SJSA1 (cell line): ENCODE measurements around the gene THBS2. TPM values are rescaled to one million over a fixed set of nuclear protein-coding genes. Genes with fewer than 3 reads are reported as not detected.

Experiments
- DNase-seq, 2 experiments: peaks; one replicate each; pipeline ENCODE4 v3.0.0-alpha.2; 2015 to 2020; ENCODE audit warnings: low spot score in 2 of 2, low read depth in 1 of 2
- H3K27ac ChIP-seq: fragments of 250-450 bp; sonication (Bioruptor Pico); 2 replicates; pipeline ENCODE4 v1.5.1; 2020; ENCODE audit warnings: mild to moderate bottlenecking, moderate library complexity
- H3K27me3 ChIP-seq: fragments of 250-450 bp; sonication (Bioruptor Pico); replicated peaks from 2 replicates; pipeline ENCODE4 v1.5.1; 2020; ENCODE audit warnings: mild to moderate bottlenecking, moderate library complexity
- H3K36me3 ChIP-seq: fragments of 250-450 bp; sonication (Bioruptor Pico); 2 replicates; pipeline ENCODE4 v1.5.1; 2020; ENCODE audit warnings: mild to moderate bottlenecking
- H3K4me1 ChIP-seq: fragments of 250-450 bp; sonication (Bioruptor Pico); replicated peaks from 2 replicates; pipeline ENCODE4 v1.6.1; 2021; ENCODE audit warnings: mild to moderate bottlenecking
- H3K4me3 ChIP-seq: fragments of 250-450 bp; sonication (Bioruptor Pico); 2 replicates; pipeline ENCODE4 v1.5.1; 2020; ENCODE audit warnings: mild to moderate bottlenecking
- H3K9me3 ChIP-seq: fragments of 250-450 bp; sonication (Bioruptor Pico); replicated peaks from 2 replicates; pipeline ENCODE4 v1.5.1; 2020; ENCODE audit warnings: mild to moderate bottlenecking
- total RNA-seq: library from RNA; depleted of rRNA; stranded (reverse); fragments of >200 nt; shearing (Covaris generic); gene quantifications from 2 replicates; pipeline ENCODE4 v1.2.3, GENCODE V29; 2014

The THBS2 gene
- total RNA-seq, 1 experiment from 2014 or later: not detected

GRCh38 chr6:169229615-169230321 lies 23.9 kb downstream of the THBS2 start:
- H3K27ac ChIP-seq: no peak overlapping the region
- DNase-seq: no peak
- 0 out of 2 replicates have a peak, but pooled peaks cover 2% of the 10 kb centered on the region for H3K9me3 ChIP-seq
- H3K4me3 ChIP-seq: no peak overlapping the region
- no peaks in the 10 kb centered on the region for H3K36me3 ChIP-seq
- H3K4me1 ChIP-seq: no peaks in the 10 kb centered on the region
- H3K27me3 ChIP-seq: no peaks in the 10 kb centered on the region

GRCh38 chr6:169227116-169227515 lies 26.5 kb downstream of the THBS2 start:
- H3K27me3 ChIP-seq: no peaks in the 10 kb centered on the region
- H3K4me1 ChIP-seq: 0 out of 2 replicates have a peak, but pooled peaks cover 2% of the 10 kb centered on the region
- H3K4me3 ChIP-seq: no peak overlapping the region
- no peak overlapping the region for H3K27ac ChIP-seq
- no peaks in the 10 kb centered on the region for H3K36me3 ChIP-seq
- 0 out of 2 replicates have a peak, but pooled peaks cover 2% of the 10 kb centered on the region for H3K9me3 ChIP-seq
- no peak for DNase-seq

DNA sequence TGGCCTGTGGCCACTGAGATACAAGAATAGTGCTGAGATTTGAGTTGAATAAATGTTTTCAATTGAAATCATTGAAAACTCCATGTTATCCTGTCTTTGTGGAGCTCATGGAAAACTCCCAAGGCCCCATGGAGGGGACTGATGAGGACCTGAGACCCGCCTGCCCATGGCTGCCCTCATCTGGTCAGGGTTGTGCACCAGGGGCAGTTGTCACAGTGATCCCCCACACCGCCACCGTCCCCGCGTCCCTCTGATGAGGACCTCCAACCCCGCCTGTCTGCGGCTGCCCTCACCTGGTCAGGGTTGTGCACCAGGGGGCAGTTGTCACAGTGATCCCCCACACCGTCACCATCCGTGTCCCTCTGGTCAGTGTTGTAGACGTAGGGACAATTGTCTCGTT lies 27.8 kb downstream of the THBS2 start:
- no peak overlapping the region for H3K27ac ChIP-seq
- peaks cover 7% of the 10 kb centered on the region; the same call in 1 of the 2 replicates for H3K9me3 ChIP-seq
- no peaks in the 10 kb centered on the region for H3K36me3 ChIP-seq
- DNase-seq: peak in 1 of 2 experiments; percentile 21
- H3K27me3 ChIP-seq: no peaks in the 10 kb centered on the region
- 0 out of 2 replicates have a peak, but pooled peaks cover 2% of the 10 kb centered on the region for H3K4me1 ChIP-seq
- H3K4me3 ChIP-seq: no peak overlapping the region

DNA sequence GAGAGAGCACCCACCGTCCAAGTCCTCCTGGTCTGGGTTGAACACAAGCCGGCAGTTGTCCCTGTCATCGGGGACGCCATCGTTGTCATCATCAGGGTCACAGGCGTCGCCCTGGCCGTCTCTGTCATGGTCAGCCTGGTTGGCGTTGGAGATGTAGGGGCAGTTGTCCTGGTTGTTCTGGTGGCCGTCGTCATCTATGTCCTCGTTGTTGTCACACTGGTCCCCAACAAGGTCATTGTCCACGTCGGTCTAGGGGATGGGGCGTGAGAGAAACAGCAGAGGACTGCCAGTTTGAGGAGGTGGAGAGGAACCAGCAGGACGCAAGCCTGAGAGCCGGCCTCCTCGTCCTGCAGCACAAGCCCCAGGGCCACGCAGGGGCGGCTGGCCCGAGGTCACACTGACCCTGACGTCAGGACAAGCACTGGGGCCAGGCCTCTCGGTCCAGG lies 28.5 kb downstream of the THBS2 start:
- H3K36me3 ChIP-seq: no peaks in the 10 kb centered on the region
- DNase-seq: peak in 1 of 2 experiments; percentile 27

GRCh38 chr6:169224716-169225115 lies 28.9 kb downstream of the THBS2 start:
- no peak overlapping the region for H3K4me3 ChIP-seq
- no peaks in the 10 kb centered on the region for H3K27me3 ChIP-seq
- H3K4me1 ChIP-seq: 0 out of 2 replicates have a peak, but pooled peaks cover 2% of the 10 kb centered on the region
- H3K27ac ChIP-seq: no peak overlapping the region
- H3K36me3 ChIP-seq: no peaks in the 10 kb centered on the region
- H3K9me3 ChIP-seq: peaks cover 5% of the 10 kb centered on the region; the same call in 1 of the 2 replicates
- no peak for DNase-seq

More for the DNA sequence above, 28.5 kb downstream of the THBS2 start:
- Histone ChIP-seq H3K27ac (no peak overlapping the region), H3K4me1 (0 out of 2 replicates have a peak, but pooled peaks cover 2% of the 10 kb centered on the region), H3K9me3 (peaks cover 7% of the 10 kb centered on the region; the same call in 1 of the 2 replicates), H3K27me3 (no peaks in the 10 kb centered on the region), H3K4me3 (no peak overlapping the region)

- Histone ChIP-seq H3K9me3 (peaks cover 5% of the 10 kb centered on the region; the same call in 1 of the 2 replicates), H3K4me1 (0 out of 2 replicates have a peak, but pooled peaks cover 2% of the 10 kb centered on the region), H3K27ac (no peak overlapping the region), H3K4me3 (no peak overlapping the region), H3K27me3 (no peaks in the 10 kb centered on the region), H3K36me3 (no peaks in the 10 kb centered on the region)
- peak in 1 of 2 experiments; percentile 23 for DNase-seq
These were observed 29.4 kb downstream of the THBS2 start for GRCh38 chr6:169224185-169224695.

DNA sequence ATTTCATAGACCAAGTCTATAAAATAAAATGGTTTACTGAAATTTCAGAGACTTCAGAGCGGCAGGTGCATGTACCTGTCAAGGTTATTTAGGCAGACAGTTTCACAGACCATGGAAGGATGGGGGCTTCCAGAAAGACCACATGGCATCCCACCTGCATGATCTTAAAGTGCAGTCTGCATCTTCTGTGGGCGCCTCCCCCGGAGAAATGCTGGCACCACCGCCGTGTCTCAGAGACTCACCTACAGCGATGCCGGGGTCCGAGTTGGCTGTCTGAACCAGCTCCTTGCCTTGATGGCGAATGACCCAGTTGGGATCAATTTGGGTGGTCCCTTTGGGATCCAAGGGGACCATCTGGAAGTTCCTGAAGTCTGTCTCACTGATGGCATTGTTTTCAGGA lies 30.6 kb downstream of the THBS2 start:
- Histone ChIP-seq H3K27me3 (no peaks in the 10 kb centered on the region), H3K4me3 (no peak overlapping the region), H3K27ac (no peak overlapping the region), H3K36me3 (no peaks in the 10 kb centered on the region), H3K4me1 (0 out of 2 replicates have a peak, but pooled peaks cover 2% of the 10 kb centered on the region), H3K9me3 (peaks cover 5% of the 10 kb centered on the region; the same call in 1 of the 2 replicates)
- DNase-seq: peak in 1 of 2 experiments; percentile 19

GRCh38 chr6:169222126-169222525 lies 31.5 kb downstream of the THBS2 start:
- Histone ChIP-seq H3K27ac (no peak overlapping the region), H3K9me3 (peaks cover 5% of the 10 kb centered on the region; the same call in 1 of the 2 replicates), H3K36me3 (no peaks in the 10 kb centered on the region), H3K4me3 (no peak overlapping the region), H3K27me3 (no peaks in the 10 kb centered on the region), H3K4me1 (0 out of 2 replicates have a peak, but pooled peaks cover 2% of the 10 kb centered on the region)
- peak in 1 of 2 experiments; percentile 31 for DNase-seq

DNA sequence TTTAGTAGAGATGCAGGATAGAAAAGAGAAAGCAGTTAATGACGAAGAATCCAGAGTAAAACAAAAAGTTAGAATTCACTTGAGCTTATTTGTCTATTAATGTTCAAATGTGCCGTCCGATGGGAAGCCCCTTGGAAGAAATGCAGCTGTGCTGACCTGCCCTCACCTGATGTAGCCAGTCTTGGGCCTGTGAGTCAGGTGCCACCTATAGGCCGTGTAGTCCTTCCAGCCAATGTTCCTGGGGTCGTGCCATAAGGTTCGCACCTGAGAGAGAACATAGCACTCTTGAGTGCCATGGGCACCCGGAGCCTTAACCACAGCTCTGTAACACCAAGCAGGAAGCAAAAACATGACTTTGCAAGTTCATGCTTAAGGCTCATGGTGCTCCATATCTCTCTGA lies 32.4 kb downstream of the THBS2 start:
- H3K36me3 ChIP-seq: no peaks in the 10 kb centered on the region
- no peak for DNase-seq
- no peak overlapping the region for H3K4me3 ChIP-seq
- H3K4me1 ChIP-seq: 0 out of 2 replicates have a peak, but pooled peaks cover 2% of the 10 kb centered on the region
- no peaks in the 10 kb centered on the region for H3K27me3 ChIP-seq
- H3K27ac ChIP-seq: no peak overlapping the region
- H3K9me3 ChIP-seq: peaks cover 5% of the 10 kb centered on the region; the same call in 1 of the 2 replicates

DNA sequence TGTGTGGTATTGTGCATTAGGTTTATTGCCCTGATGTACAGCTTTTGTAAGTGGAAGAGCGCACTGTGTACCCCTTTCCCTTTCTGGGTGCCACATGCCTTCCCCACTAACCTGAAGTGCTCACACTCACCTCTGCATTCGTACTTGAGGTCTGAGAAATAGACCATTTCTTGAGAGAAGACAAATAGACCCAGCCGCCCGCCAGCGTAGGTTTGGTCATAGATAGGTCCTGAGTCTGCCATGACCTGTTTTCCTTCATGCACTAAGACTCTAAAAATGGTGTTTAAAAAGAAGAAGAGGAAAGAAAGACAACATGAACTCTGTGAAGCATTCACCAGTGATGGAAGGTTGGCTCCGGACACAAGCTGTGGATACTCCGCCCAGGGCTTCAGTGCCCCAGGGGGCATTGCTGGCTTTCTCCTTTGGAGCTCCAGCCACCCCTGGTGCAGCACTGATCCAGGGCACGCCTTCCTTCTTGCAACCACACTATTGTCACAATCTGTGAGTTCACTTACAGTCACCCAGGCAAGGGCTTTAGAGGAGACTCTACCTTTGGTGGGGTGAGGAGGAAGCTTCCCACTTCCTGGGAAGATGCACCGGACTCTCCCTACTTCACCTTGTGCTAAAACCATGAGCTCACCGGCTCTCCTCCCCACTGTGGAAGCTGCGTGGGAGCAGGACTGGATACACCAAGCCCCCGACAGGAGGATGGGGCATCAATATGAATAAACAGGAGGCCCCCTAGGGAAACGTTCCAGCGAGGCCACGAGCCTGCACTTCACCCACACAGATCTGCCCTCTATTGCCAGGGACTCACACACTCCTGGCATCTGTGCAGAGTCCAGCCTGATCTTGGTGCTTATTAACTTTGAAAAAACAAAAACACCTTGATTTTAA lies 33.3 kb downstream of the THBS2 start:
- H3K36me3 ChIP-seq: no peaks in the 10 kb centered on the region
- H3K27me3 ChIP-seq: no peaks in the 10 kb centered on the region
- no peak overlapping the region for H3K27ac ChIP-seq
- no peak overlapping the region for H3K4me3 ChIP-seq
- H3K4me1 ChIP-seq: peaks cover 5% of the 10 kb centered on the region
- no peak for DNase-seq
- H3K9me3 ChIP-seq: peaks cover 5% of the 10 kb centered on the region; the same call in 1 of the 2 replicates

DNA sequence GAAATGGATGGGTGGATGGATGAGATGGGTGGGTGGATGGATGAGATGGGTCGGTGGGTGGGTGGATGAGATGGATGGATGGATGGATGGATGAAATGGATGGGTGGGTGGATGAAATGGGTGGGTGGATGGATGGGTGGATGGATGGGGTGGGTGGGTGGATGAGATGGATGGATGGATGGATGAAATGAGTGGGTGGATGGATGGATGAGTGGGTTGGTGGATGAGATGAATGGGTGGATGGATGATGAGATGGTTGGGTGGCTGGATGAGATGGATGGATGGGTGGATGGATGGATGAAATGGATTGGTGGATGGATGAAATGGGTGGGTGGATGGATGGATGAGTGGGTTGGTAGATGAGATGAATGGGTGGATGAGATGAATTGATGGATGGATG lies 35.7 kb downstream of the THBS2 start:
- no peak for DNase-seq
- Histone ChIP-seq H3K9me3 (peaks cover 5% of the 10 kb centered on the region; the same call in 1 of the 2 replicates), H3K27ac (no peak overlapping the region), H3K4me1 (peaks cover 24% of the 10 kb centered on the region), H3K4me3 (no peak overlapping the region), H3K27me3 (no peaks in the 10 kb centered on the region), H3K36me3 (no peaks in the 10 kb centered on the region)

DNA sequence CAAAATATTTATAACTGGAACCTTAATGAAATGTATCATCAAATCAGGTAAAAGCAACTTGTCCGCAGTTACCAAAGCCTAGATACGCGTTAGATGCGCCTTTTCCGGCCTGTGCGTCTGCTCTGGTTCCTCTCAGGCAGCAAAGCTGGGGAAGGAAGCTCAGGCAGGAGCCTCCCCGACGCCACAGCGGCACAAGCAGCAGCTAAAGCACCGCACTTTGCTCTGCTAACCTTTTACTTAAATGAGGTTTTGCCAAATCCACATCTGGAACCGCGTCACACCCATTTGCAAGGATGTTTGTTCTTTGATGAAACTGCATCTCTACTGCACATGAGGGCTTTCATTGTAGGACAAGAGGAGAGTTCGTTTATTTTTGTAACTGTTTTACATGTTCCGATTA lies 36.8 kb downstream of the THBS2 start:
- Histone ChIP-seq H3K4me1 (peaks cover 30% of the 10 kb centered on the region), H3K36me3 (no peaks in the 10 kb centered on the region), H3K4me3 (no peak overlapping the region), H3K27ac (no peak overlapping the region), H3K9me3 (peaks cover 5% of the 10 kb centered on the region; the same call in 1 of the 2 replicates), H3K27me3 (no peaks in the 10 kb centered on the region)
- DNase-seq: no peak

DNA sequence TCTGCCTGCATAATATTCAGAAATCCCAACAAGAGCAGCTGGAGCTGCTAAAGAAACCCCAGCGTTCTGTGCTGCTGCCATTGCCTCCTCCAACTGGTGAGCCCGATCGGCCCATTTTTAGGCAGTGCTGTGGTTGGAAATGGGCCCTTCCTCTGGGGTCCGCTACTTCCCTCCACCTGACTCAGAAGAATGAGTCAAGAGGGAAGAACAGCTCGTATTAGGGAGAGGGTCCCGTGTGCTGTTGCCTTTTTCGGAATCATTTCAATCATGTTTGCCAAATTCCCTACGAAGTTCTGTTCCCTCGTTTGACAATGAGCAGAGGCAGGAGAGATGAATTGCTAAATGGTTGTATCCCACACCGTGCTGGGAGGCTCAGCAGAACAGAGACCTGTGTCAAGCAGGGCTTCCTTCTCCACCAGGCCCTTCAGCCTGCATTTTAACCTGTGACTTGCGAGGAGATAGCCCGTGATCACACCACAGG lies 38.4 kb downstream of the THBS2 start:
- H3K4me1 ChIP-seq: peaks cover 30% of the 10 kb centered on the region
- peak in 1 of 2 experiments; percentile 27 for DNase-seq
- no peaks in the 10 kb centered on the region for H3K27me3 ChIP-seq
- peak overlapping the region; percentile 55 for H3K27ac ChIP-seq
- no peaks in the 10 kb centered on the region for H3K9me3 ChIP-seq
- no peaks in the 10 kb centered on the region for H3K36me3 ChIP-seq
- H3K4me3 ChIP-seq: no peak overlapping the region
